ENCODE measurements around the gene ZNF587.

Gene ZNF587

GRCh38 chr19:57872450-57872849 lies 22.8 kb downstream of the ZNF587 start:
- TF ChIP-seq TAF1 (IDR thresholded peaks at IDR 0.05; ENCODE audit: borderline replicate concordance, insufficient read depth, low read length) (no peak), SIN3A (IDR thresholded peaks at IDR 0.05; ENCODE audit: borderline replicate concordance, insufficient read depth, low read length) (no peak), FOXP2 (optimal IDR thresholded peaks at IDR 0.05; ENCODE audit: borderline replicate concordance, extremely low read depth, extremely low read length, insufficient read depth) (no peak), POLR2AphosphoS5 (IDR thresholded peaks at IDR 0.05; ENCODE audit: low read depth, low read length) (no peak)
- TF ChIP-seq, protein P1, sequence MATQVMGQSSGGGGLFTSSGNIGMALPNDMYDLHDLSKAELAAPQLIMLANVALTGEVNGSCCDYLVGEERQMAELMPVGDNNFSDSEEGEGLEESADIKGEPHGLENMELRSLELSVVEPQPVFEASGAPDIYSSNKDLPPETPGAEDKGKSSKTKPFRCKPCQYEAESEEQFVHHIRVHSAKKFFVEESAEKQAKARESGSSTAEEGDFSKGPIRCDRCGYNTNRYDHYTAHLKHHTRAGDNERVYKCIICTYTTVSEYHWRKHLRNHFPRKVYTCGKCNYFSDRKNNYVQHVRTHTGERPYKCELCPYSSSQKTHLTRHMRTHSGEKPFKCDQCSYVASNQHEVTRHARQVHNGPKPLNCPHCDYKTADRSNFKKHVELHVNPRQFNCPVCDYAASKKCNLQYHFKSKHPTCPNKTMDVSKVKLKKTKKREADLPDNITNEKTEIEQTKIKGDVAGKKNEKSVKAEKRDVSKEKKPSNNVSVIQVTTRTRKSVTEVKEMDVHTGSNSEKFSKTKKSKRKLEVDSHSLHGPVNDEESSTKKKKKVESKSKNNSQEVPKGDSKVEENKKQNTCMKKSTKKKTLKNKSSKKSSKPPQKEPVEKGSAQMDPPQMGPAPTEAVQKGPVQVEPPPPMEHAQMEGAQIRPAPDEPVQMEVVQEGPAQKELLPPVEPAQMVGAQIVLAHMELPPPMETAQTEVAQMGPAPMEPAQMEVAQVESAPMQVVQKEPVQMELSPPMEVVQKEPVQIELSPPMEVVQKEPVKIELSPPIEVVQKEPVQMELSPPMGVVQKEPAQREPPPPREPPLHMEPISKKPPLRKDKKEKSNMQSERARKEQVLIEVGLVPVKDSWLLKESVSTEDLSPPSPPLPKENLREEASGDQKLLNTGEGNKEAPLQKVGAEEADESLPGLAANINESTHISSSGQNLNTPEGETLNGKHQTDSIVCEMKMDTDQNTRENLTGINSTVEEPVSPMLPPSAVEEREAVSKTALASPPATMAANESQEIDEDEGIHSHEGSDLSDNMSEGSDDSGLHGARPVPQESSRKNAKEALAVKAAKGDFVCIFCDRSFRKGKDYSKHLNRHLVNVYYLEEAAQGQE (IDR thresholded peaks at IDR 0.05; ENCODE audit: insufficient read depth in 1 of 2, low read depth in 2 of 2, low read length in 2 of 2) = no peak

DNA sequence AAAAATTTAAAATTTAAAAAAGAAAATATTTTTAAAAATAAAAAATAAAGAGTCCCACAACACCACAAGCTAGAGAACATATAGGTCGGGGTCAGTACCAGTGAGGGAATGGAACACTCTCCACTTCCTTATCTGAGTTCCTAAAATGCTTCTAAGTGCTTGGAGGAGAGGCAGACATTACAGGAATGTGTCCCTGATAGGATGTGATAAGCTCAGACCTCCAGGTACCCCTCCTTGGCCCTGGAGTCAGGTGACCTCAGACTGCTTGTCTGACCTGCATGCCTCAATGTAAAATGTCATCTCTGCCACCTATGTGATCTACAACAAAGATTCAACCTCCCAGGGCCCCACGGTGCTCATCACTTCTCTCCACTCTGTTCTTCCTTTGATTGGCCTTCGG lies 36.4 kb downstream of the ZNF587 start:
- no peak for TF ChIP-seq POLR2AphosphoS5 (IDR thresholded peaks at IDR 0.05; ENCODE audit: low read depth, low read length)
- TF ChIP-seq SIN3A (IDR thresholded peaks at IDR 0.05; ENCODE audit: borderline replicate concordance, insufficient read depth, low read length) = no peak
- no peak for TF ChIP-seq TAF1 (IDR thresholded peaks at IDR 0.05; ENCODE audit: borderline replicate concordance, insufficient read depth, low read length)
- TF ChIP-seq, protein P1 (IDR thresholded peaks at IDR 0.05; ENCODE audit: insufficient read depth in 1 of 2, low read depth in 2 of 2, low read length in 2 of 2) = no peak
- TF ChIP-seq FOXP2 (optimal IDR thresholded peaks at IDR 0.05; ENCODE audit: borderline replicate concordance, extremely low read depth, extremely low read length, insufficient read depth) = no peak

DNA sequence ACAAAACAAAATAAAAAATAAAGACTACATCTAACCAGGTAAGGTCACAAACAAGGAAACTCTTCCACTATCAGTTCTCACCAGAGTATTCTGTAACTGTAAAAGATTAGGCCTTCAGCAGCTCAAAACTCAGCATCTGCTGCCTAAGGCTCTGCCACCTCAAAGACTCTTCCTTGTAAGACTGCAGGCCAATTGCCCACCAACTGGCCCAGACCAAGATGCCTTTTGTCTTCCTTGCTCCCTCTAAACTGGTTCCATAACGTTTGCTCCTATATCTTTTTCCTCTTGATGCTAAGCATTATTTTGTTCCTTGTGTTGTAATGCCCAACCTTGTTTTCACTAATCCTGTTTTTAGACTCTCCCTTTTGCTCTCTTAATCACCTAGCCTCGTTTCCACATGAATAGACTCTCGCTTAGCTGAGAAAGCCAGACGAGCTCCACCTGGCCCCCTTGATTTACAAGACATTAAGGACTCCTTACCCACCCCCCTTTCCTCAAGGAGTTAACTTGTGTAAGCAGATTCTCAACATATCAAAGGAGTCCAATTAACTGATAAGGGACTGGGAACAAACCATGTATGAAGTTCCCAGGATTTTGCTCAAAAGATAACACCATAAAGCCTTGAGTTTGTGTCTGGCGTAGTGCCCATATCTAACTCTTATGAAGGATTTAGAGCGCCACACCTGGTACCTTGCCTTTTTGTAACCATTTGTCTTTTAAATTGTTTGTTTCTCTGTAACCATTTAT lies 37.7 kb downstream of the ZNF587 start:
- TF ChIP-seq POLR2AphosphoS5 (IDR thresholded peaks at IDR 0.05; ENCODE audit: low read depth, low read length) = no peak
- no peak for TF ChIP-seq SIN3A (IDR thresholded peaks at IDR 0.05; ENCODE audit: borderline replicate concordance, insufficient read depth, low read length)
- TF ChIP-seq FOXP2 (optimal IDR thresholded peaks at IDR 0.05; ENCODE audit: borderline replicate concordance, extremely low read depth, extremely low read length, insufficient read depth) = no peak
- TF ChIP-seq, protein P1 (IDR thresholded peaks at IDR 0.05; ENCODE audit: insufficient read depth in 1 of 2, low read depth in 2 of 2, low read length in 2 of 2) = no peak
- no peak for TF ChIP-seq TAF1 (IDR thresholded peaks at IDR 0.05; ENCODE audit: borderline replicate concordance, insufficient read depth, low read length)

DNA sequence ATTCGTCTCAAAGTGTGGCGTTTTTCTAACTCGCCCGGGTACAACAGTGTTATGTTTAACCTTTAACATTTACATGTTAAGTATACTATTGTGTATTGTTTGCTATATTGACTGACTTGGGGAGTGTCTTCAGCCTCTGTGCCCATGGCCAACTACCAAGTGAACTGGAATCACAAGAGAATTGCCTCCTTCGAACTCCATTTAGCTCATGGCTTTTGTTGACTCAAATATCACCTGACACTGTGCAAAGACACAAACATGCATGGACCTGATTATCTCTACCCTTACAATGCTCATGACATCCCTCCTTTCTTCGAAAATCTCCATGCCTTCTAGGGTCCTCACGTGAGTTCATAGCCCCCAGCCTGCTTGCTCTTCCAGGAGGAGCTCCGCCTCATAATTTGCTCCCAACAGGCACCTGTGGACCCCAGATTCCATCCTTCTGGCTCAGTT lies 38.5 kb downstream of the ZNF587 start:
- TF ChIP-seq FOXP2 (optimal IDR thresholded peaks at IDR 0.05; ENCODE audit: borderline replicate concordance, extremely low read depth, extremely low read length, insufficient read depth) = no peak
- no peak for TF ChIP-seq POLR2AphosphoS5 (IDR thresholded peaks at IDR 0.05; ENCODE audit: low read depth, low read length)
- TF ChIP-seq, protein P1 (IDR thresholded peaks at IDR 0.05; ENCODE audit: insufficient read depth in 1 of 2, low read depth in 2 of 2, low read length in 2 of 2) = no peak
